NCI-H2227 treated with DMSO at 0.1 percent for 48 hours (cell line): ENCODE data around the gene RAPGEF2.
"Not testable (repeated sequence)": the region's sequence is repeated elsewhere in the genome, so short reads cannot be mapped to it uniquely, and the experiment has no call there.

Source experiments
- DNase-seq: peaks from one replicate; lab custom pipeline; 2025; lab: John Stamatoyannopoulos, UW

Gene RAPGEF2

GRCh38 chr4:159137176-159137575 is 34.3 kb downstream of the RAPGEF2 start:
- DNase-seq = peak; percentile 22

GRCh38 chr4:159138436-159138835 is 35.6 kb downstream of the RAPGEF2 start:
- no peak for DNase-seq

- no peak for DNase-seq
These were observed 38.3 kb downstream of the RAPGEF2 start for GRCh38 chr4:159141193-159141592.

- DNase-seq = no peak
These were observed 39.4 kb downstream of the RAPGEF2 start for GRCh38 chr4:159142241-159142640.

- no peak for DNase-seq
These were observed 40.0 kb downstream of the RAPGEF2 start for GRCh38 chr4:159142681-159143384.

- DNase-seq = no peak
These were observed 40.8 kb downstream of the RAPGEF2 start for GRCh38 chr4:159143687-159144086.

- no peak for DNase-seq
These were observed 41.3 kb downstream of the RAPGEF2 start for GRCh38 chr4:159144112-159144694.

GRCh38 chr4:159145318-159145991 is 42.6 kb downstream of the RAPGEF2 start:
- DNase-seq = no peak

- DNase-seq = no peak
These were observed 43.1 kb downstream of the RAPGEF2 start for GRCh38 chr4:159145992-159146330.

GRCh38 chr4:159146488-159146887 is 43.6 kb downstream of the RAPGEF2 start:
- DNase-seq = no peak

- DNase-seq = no peak
These were observed 45.6 kb downstream of the RAPGEF2 start for GRCh38 chr4:159148441-159148840.

- DNase-seq = no peak
These were observed 46.8 kb downstream of the RAPGEF2 start for GRCh38 chr4:159149666-159150065.

GRCh38 chr4:159150396-159150795 is 47.5 kb downstream of the RAPGEF2 start:
- DNase-seq = no peak

- DNase-seq = no peak
These were observed 48.0 kb downstream of the RAPGEF2 start for GRCh38 chr4:159150821-159151390.

GRCh38 chr4:159151689-159152088 is 48.8 kb downstream of the RAPGEF2 start:
- no peak for DNase-seq

- no peak for DNase-seq
These were observed 49.3 kb downstream of the RAPGEF2 start for GRCh38 chr4:159152181-159152580.

GRCh38 chr4:159153669-159154068 is 50.8 kb downstream of the RAPGEF2 start:
- DNase-seq = no peak

GRCh38 chr4:159155119-159155518 is 52.2 kb downstream of the RAPGEF2 start:
- no peak for DNase-seq

GRCh38 chr4:159158083-159158617 is 55.3 kb downstream of the RAPGEF2 start:
- DNase-seq = no peak

- DNase-seq = no peak
These were observed 56.1 kb downstream of the RAPGEF2 start for GRCh38 chr4:159158985-159159384.

- no peak for DNase-seq
These were observed 56.7 kb downstream of the RAPGEF2 start for GRCh38 chr4:159159611-159160010.

- no peak for DNase-seq
These were observed 57.4 kb downstream of the RAPGEF2 start for GRCh38 chr4:159160242-159160641.

GRCh38 chr4:159161436-159161835 is 58.6 kb downstream of the RAPGEF2 start:
- DNase-seq = not testable (repeated sequence)
